NB4 (cell line): ENCODE data around the gene COBL.

Experiments
- DNase-seq: peaks from one replicate; pipeline ENCODE4 v3.0.0; 2010; ENCODE audit warnings: low read depth
- H3K4me3 ChIP-seq: one replicate; pipeline ENCODE4 v1.5.1; 2011; ENCODE audit warnings: mild to moderate bottlenecking, low read depth, low read length, moderate library complexity
- MYC ChIP-seq: IDR thresholded peaks from 2 replicates; pipeline ENCODE4 v1.6.1; 2011; ENCODE audit warnings: low read depth, low read length
- POLR2A ChIP-seq: IDR thresholded peaks from 2 replicates; pipeline ENCODE4 v1.6.1; 2011; ENCODE audit warnings: mild to moderate bottlenecking; ENCODE audit not compliant: insufficient read length; ENCODE audit errors: extremely low read depth
- TF ChIP-seq, protein P1 (sequence below): IDR thresholded peaks from 2 replicates; pipeline ENCODE4 v1.6.1; 2011; ENCODE audit warnings: low read depth, low read length
- TF ChIP-seq, protein P2 (sequence below): IDR thresholded peaks from one replicate; pipeline ENCODE4 v1.5.1; 2012; ENCODE audit warnings: low read depth, low read length

The COBL gene

DNA sequence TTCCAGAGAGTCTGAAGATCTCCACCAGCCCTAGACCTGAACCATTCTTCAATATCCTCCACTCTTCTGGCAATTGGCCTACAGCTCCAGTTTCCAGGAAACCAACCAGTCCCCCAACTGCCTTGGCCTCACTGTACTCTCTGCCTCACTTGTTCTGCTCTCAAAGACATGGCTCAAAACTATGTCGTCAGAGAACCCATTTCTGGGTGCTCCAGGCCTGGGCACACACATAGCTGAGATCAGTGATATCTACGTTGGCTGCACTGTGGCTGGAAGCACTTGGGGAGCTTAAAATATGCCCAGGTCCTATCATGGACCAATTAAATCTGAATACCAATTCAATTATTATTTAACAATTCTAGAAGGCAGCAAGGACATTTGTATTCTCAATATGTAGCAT lies 93.1 kb downstream of the COBL start:
- H3K4me3 ChIP-seq: no peak overlapping the region
- no peak for DNase-seq
- TF ChIP-seq POLR2A: no peak
- no peak for TF ChIP-seq MYC
- TF ChIP-seq, protein P1, sequence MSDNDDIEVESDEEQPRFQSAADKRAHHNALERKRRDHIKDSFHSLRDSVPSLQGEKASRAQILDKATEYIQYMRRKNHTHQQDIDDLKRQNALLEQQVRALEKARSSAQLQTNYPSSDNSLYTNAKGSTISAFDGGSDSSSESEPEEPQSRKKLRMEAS: no peak

DNA sequence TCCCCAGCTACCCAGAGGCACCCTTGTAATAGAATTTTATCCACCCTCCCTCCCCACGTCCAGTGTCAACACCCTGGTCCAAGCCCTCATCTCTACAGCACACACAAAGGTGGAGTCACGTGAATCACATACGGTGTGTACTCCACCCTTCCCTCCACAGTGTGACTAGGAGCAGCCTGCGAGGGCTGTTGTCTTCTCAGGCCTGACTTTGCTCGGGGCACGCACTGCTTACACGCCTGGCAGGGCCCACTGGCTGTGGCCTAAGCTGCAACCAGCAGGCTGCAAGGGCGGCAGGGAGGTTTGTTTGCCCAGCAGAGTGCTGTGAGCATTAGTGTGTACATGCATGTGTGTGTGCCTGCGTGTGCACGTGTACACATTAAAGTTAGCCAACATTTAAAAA lies 93.7 kb downstream of the COBL start:
- DNase-seq: no peak
- TF ChIP-seq, protein P1: no peak
- TF ChIP-seq, protein P2, sequence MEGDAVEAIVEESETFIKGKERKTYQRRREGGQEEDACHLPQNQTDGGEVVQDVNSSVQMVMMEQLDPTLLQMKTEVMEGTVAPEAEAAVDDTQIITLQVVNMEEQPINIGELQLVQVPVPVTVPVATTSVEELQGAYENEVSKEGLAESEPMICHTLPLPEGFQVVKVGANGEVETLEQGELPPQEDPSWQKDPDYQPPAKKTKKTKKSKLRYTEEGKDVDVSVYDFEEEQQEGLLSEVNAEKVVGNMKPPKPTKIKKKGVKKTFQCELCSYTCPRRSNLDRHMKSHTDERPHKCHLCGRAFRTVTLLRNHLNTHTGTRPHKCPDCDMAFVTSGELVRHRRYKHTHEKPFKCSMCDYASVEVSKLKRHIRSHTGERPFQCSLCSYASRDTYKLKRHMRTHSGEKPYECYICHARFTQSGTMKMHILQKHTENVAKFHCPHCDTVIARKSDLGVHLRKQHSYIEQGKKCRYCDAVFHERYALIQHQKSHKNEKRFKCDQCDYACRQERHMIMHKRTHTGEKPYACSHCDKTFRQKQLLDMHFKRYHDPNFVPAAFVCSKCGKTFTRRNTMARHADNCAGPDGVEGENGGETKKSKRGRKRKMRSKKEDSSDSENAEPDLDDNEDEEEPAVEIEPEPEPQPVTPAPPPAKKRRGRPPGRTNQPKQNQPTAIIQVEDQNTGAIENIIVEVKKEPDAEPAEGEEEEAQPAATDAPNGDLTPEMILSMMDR: no peak
- TF ChIP-seq POLR2A (no peak), MYC (no peak)
- H3K4me3 ChIP-seq: no peak overlapping the region

DNA sequence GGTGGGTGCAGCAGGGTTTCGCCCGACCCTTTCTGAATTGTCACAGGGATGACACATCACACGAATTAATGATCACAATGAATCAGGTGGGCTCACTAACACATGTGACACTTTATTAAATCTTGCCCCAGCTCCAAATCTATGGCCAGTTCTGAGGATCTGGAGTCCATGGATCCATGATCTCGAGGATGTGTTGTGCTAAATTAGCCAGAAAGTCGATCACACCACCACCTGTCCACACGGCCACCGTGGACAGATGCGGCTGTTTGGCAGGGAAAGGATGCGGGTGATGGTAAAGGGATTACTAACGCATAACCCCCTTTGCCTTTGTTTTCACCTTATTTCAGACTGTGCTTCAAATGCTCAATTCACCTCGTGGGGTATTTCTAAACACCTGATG lies 96.4 kb downstream of the COBL start:
- DNase-seq: no peak
- H3K4me3 ChIP-seq: no peak overlapping the region
- TF ChIP-seq MYC (no peak), POLR2A (no peak)
- TF ChIP-seq, protein P1: no peak
- TF ChIP-seq, protein P2: no peak

DNA sequence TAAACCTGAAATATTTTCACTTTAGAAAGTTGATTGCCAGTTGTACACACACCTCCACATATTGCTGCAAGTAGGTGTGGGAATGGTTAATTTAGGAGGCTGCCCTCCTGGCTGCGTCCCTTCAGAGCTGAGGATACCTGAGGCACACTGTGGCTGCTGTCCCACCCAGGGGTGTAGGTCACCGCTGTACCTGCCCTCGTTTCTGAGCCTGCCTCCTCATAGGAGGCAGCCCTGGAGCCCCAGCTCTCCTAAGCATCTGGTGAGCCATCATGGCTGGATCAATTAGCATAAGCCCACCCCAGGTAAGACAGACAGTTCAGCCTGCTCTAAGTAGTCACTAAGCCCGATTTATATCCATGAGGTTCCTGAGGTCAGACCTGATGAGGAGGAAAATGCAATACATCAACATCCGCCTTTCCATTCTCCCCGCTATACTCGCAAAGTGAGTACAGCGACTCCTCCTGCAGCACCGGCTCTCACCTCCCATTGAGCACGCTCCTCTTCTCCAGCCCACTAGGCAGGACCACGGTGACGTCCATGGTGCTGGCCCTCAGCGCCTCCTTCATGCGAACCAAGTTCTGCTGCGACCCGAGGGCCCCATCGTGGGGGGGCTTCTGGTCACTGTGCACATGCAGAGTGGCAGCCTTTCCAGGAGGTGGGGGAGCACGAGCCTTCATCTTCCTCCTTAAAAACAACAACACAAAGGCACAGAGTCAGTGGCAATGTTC lies 97.2 kb downstream of the COBL start:
- no peak overlapping the region for H3K4me3 ChIP-seq
- TF ChIP-seq MYC: no peak
- TF ChIP-seq, protein P1: no peak
- TF ChIP-seq, protein P2: no peak
- TF ChIP-seq POLR2A: no peak
- DNase-seq: no peak

DNA sequence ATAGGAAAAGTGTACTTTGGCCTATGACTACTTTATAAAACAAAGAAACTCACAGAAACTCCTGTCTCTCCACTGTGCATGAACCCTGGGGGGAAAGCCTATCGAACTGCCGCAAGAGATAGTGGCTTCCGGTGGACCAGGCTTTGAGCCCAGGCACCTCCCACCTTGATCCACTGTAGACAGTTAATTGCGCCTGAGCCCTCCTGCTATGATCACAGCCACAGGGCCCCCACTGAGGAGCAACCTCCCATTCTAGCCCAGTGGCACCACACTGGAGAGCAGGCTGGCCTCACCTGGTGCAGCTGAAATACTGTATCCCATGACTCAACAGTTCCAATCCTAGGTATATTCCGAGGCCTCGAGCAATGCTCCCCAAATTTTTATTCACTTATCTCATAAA lies 98.8 kb downstream of the COBL start:
- no peak for DNase-seq
- TF ChIP-seq POLR2A (no peak), MYC (no peak)
- TF ChIP-seq, protein P2: no peak
- TF ChIP-seq, protein P1: no peak

DNA sequence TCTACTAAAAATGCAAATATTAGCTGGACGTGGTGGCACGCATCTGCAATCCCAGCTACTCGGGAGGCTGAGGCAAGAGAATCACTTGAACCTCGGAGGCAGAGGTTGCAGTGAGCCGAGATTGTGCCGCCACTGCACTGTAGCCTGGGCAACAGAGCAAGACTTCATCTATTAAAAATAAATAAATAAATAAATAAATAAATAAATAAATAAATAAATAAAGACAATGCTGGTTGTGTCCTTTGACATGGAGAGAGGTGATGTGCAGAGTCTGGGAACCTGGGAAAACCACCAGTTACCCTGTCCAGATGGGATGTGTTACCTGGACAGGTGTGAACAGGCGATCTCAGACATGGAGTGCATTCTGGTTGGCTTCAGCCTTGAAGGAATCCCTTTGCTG lies 102.5 kb downstream of the COBL start:
- TF ChIP-seq, protein P2: no peak
- TF ChIP-seq, protein P1: no peak
- TF ChIP-seq MYC (no peak), POLR2A (no peak)
- no peak for DNase-seq
- no peak overlapping the region for H3K4me3 ChIP-seq

More for the DNA sequence above, 98.8 kb downstream of the COBL start:
- H3K4me3 ChIP-seq: no peak overlapping the region
